ENCODE measurements around the gene WDR44. TPM values are rescaled to one million over a fixed set of nuclear protein-coding genes. Genes with fewer than 3 reads are reported as not detected.
A peak's percentile ranks its signal among the peaks of the same experiment; 100 is the strongest.

WDR44 gene
- total and polyA plus RNA-seq, 2 of the 13 experiments (the other 11 are each of a cell fraction or from before 2014, with no cell fraction given), result 2.2 to 4.3 TPM

DNA sequence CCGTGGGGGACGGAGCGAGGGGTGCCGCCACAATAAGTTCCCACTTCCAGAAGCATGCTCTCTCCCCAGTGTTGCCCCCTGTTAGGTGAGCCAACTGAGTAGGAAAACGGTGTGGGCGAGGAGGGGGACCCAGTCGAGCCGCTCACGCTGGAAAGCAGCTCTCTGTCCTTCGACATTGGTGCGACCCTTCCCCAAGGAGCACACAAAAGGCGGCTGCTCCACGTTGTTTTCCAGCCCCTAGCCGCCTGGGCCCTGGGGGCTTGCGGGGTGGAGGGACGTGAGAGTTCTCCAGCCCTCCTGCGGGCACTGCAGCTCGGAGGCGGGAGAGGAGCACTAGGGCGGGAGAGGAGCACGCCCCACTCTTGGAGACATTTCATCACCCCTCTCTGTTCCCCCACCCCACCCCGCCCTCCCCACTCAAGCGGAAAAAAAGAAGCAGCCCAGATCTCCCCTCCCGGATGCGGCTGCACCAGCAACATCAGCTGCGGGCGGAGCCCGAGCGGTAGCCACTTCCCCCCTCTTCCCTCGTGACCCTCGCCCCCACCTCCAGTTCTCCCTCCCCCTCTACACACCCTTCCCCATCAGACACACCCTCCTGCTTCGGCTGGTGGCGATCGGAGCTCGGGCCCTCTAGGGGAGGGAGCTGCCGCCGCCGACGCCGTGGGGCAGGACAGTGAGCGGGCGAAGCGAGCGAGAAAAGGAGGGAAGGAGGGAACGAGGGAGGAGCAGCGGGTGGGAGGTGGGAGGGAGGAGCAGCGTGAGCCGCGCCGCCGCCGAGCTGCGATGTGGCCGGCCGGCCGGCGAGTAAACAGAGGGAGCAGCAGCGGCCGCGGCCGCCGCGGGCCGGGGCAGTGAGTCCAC lies 149.4 kb downstream of the WDR44 start, which contains the start of gene DOCK11 (continued):
- TF ChIP-seq, protein P1, sequence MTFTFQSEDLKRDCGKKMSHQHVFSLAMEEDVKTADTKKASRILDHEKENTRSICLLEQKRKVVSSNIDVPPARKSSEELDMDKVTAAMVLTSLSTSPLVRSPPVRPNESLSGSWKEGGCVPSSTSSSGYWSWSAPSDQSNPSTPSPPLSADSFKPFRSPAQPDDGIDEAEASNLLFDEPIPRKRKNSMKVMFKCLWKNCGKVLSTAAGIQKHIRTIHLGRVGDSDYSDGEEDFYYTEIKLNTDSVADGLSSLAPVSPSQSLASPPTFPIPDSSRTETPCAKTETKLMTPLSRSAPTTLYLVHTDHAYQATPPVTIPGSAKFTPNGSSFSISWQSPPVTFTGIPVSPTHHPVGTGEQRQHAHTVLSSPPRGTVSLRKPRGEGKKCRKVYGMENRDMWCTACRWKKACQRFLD (CRISPR knock-in tag; IDR thresholded peaks at IDR 0.05; ENCODE audit: borderline replicate concordance), result no peak
- TF ChIP-seq, protein P2, sequence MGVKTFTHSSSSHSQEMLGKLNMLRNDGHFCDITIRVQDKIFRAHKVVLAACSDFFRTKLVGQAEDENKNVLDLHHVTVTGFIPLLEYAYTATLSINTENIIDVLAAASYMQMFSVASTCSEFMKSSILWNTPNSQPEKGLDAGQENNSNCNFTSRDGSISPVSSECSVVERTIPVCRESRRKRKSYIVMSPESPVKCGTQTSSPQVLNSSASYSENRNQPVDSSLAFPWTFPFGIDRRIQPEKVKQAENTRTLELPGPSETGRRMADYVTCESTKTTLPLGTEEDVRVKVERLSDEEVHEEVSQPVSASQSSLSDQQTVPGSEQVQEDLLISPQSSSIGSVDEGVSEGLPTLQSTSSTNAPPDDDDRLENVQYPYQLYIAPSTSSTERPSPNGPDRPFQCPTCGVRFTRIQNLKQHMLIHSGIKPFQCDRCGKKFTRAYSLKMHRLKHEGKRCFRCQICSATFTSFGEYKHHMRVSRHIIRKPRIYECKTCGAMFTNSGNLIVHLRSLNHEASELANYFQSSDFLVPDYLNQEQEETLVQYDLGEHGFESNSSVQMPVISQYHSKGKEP (CRISPR knock-in tag; IDR thresholded peaks at IDR 0.05), result no peak
- TF ChIP-seq HNRNPK (IDR thresholded peaks at IDR 0.05; ENCODE audit: low read depth, low read length, poor library complexity, severe bottlenecking) (peak; percentile 57), PHF8 (CRISPR knock-in tag; IDR thresholded peaks at IDR 0.05) (no peak), ZNF263 (CRISPR knock-in tag; IDR thresholded peaks at IDR 0.05) (peak; percentile 61; the same call in 1 of the 2 replicates), NR2F2 (IDR thresholded peaks at IDR 0.05; ENCODE audit: borderline replicate concordance, low read depth) (no peak)

DNA sequence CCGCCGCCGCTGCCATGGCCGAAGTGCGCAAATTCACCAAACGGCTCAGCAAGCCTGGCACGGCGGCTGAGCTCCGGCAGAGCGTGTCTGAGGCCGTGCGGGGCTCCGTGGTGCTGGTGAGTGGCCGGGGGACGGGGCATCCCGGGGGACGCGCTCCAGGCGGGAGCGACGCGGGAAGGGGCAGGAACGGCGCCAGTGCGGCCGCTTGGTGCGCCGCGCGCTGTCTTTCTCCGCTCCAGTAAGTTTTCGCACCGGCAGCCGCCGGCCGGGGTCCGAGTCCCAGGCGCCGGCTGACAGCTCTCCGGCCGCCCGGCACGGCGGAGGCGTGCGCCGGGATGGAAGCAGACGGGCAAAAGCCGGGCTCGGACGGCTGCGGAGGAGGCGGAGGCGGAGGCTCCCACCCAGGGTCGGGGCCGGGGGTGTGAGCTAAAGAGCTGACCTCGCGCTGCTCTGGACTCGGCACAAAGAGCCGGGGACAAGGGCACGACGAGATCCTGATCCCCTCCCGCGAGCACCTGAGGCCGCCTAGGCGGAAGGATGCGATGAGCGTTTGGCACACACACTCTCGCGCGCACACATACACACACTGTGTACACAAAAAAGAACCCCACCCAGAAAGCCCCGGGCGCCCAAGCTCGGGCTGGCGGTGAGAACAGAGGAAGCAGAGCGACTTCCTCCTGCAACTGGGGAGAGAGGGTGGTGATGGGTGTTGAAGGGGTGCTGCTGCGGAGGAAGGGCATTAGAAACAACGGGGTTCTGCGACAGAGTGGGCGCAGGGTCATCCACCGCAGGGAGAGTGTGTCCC lies 150.3 kb downstream of the WDR44 start:
- Histone ChIP-seq H3K27ac (ENCODE audit: extremely low read length, insufficient read depth, low read length) (no peak overlapping the region), H4K20me1 (ENCODE audit: insufficient read depth, low read length) (no peaks in the 10 kb centered on the region), H3K79me2 (ENCODE audit: insufficient read depth, low read length) (no peaks in the 10 kb centered on the region), H3K9ac (ENCODE audit: insufficient read depth, low read depth, low read length) (no peak overlapping the region), H2AFZ (ENCODE audit: low read length) (no peak overlapping the region), H3K4me3 (replicated peaks in 1 of 3; ENCODE audit: insufficient read depth in 1 of 3, low read depth in 2 of 3, low read length in 3 of 3) (peak overlapping the region; percentile 7 to 59 (median 16); a peak in 3 of 6 replicates), H3K36me3 (replicated peaks in 1 of 2; ENCODE audit: control insufficient read depth in 1 of 2, insufficient read depth in 2 of 2, low read length in 2 of 2) (no peaks in the 10 kb centered on the region), H3K27me3 (ENCODE audit: control insufficient read depth in 1 of 2, insufficient read depth in 2 of 2, low read length in 2 of 2) (peaks cover 2 to 18% of the 10 kb centered on the region in 2 experiments; a peak in 3 of 5 replicates), H3K9me3 (ENCODE audit: low read length) (no peaks in the 10 kb centered on the region), H3K4me1 (ENCODE audit: insufficient read depth, low read length) (peaks cover 14% of the 10 kb centered on the region), H3K4me2 (ENCODE audit: low read depth, low read length) (peak overlapping the region; percentile 58)
- TF ChIP-seq SKI (IDR thresholded peaks at IDR 0.05; ENCODE audit: partially characterized antibody) (no peak), HNRNPLL (IDR thresholded peaks at IDR 0.05; ENCODE audit: low read depth, low read length, poor library complexity, severe bottlenecking) (peak; percentile 89), KDM2A (CRISPR knock-in tag; IDR thresholded peaks at IDR 0.05; ENCODE audit: borderline replicate concordance, low read depth) (peak; percentile 51; the same call in 1 of the 2 replicates)
- TF ChIP-seq, protein P3, sequence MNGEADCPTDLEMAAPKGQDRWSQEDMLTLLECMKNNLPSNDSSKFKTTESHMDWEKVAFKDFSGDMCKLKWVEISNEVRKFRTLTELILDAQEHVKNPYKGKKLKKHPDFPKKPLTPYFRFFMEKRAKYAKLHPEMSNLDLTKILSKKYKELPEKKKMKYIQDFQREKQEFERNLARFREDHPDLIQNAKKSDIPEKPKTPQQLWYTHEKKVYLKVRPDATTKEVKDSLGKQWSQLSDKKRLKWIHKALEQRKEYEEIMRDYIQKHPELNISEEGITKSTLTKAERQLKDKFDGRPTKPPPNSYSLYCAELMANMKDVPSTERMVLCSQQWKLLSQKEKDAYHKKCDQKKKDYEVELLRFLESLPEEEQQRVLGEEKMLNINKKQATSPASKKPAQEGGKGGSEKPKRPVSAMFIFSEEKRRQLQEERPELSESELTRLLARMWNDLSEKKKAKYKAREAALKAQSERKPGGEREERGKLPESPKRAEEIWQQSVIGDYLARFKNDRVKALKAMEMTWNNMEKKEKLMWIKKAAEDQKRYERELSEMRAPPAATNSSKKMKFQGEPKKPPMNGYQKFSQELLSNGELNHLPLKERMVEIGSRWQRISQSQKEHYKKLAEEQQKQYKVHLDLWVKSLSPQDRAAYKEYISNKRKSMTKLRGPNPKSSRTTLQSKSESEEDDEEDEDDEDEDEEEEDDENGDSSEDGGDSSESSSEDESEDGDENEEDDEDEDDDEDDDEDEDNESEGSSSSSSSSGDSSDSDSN (CRISPR knock-in tag; IDR thresholded peaks at IDR 0.05), result peak; percentile 41; the same call in 1 of the 2 replicates
- no peak for FAIRE-seq
- POLR2A ChIA-PET, result no interaction called here
- DNase-seq (ENCODE audit: low spot score), result no peak
- ATAC-seq, result peak; percentile 77
- no TSS peak for BruUV-seq (replicated peaks)
- in situ Hi-C loops (cut with HindIII; ENCODE audit: extremely low pct_ligation_motif_present, low pct_unique_long_range_greater_than_20kb), result no loop called here
- intact Hi-C loops (cut with micrococcal nuclease; ENCODE audit: unreplicated experiment), result no loop called here
- CTCF ChIA-PET (ENCODE audit: low intra/inter-chr PET ratio, low total read pairs), result no interaction called here
- WGBS (ENCODE audit: low lambda C conversion rate), result 20% methylated on average over 1 of the region's 81 CpGs

Measured in HepG2 (cell line).